H9 (cell line): ENCODE results near the gene UNC13C. TPM values are rescaled to one million over a fixed set of nuclear protein-coding genes. Genes with fewer than 3 reads are reported as not detected.

Experiments used
- DNase-seq: peaks from one replicate; pipeline ENCODE4 v3.0.0-alpha.2; 2017
- H2AFZ ChIP-seq: one replicate; pipeline ENCODE4 v1.6.1; 2013; ENCODE audit warnings: mild to moderate bottlenecking, low read length, control low read depth, moderate library complexity
- H2AK5ac ChIP-seq: 2 replicates; pipeline ENCODE4 v1.6.1; 2013; ENCODE audit warnings: low read length, control low read depth, mixed read lengths; ENCODE audit not compliant: insufficient read length
- H2BK120ac ChIP-seq: one replicate; pipeline ENCODE4 v1.6.1; 2013; ENCODE audit warnings: low read depth, mild to moderate bottlenecking, low read length, control low read depth, inconsistent platforms; ENCODE audit not compliant: poor library complexity, severe bottlenecking
- H2BK12ac ChIP-seq: 2 replicates; pipeline ENCODE4 v1.6.1; 2013; ENCODE audit warnings: low read length, control low read depth, mixed read lengths, low read depth; ENCODE audit not compliant: insufficient read length
- H2BK15ac ChIP-seq: 2 replicates; pipeline ENCODE4 v1.6.1; 2013; ENCODE audit warnings: low read depth, low read length, control low read depth
- H2BK20ac ChIP-seq: one replicate; pipeline ENCODE4 v1.6.1; 2013; ENCODE audit warnings: low read depth, mild to moderate bottlenecking, low read length, control low read depth, inconsistent platforms; ENCODE audit not compliant: poor library complexity, severe bottlenecking
- H2BK5ac ChIP-seq: 2 replicates; pipeline ENCODE4 v1.6.1; 2013; ENCODE audit warnings: low read length, control low read depth, mixed read lengths; ENCODE audit not compliant: insufficient read length
- H3K14ac ChIP-seq: 2 replicates; pipeline ENCODE4 v1.6.1; 2013; ENCODE audit warnings: low read length, control low read depth; ENCODE audit not compliant: insufficient read depth
- H3K18ac ChIP-seq: 2 replicates; pipeline ENCODE4 v1.6.1; 2013; ENCODE audit warnings: low read depth, mild to moderate bottlenecking, mixed read lengths, low read length, control low read depth; ENCODE audit not compliant: insufficient read length
- H3K23ac ChIP-seq: 2 replicates; pipeline ENCODE4 v1.6.1; 2013; ENCODE audit warnings: low read length, control low read depth, mixed read lengths, low read depth; ENCODE audit not compliant: insufficient read length
- H3K23me2 ChIP-seq: 2 replicates; pipeline ENCODE4 v1.6.1; 2013; ENCODE audit warnings: low read depth, mild to moderate bottlenecking, mixed read lengths, low read length, control low read depth; ENCODE audit not compliant: insufficient read length, poor library complexity, severe bottlenecking
- H3K27ac ChIP-seq: 2 replicates; pipeline ENCODE4 v1.5.1; 2013; ENCODE audit warnings: low read length, control low read depth, mixed read lengths, low read depth; ENCODE audit not compliant: insufficient read length
- H3K27me3 ChIP-seq: 2 replicates; pipeline ENCODE4 v1.6.1; 2013; ENCODE audit warnings: low read length, control low read depth, inconsistent platforms; ENCODE audit not compliant: insufficient read depth
- H3K4ac ChIP-seq: 2 replicates; pipeline ENCODE4 v1.6.1; 2013; ENCODE audit warnings: low read depth, mild to moderate bottlenecking, control low read depth, inconsistent platforms, low read length, moderate library complexity
- H3K4me1 ChIP-seq: 2 replicates; pipeline ENCODE4 v1.6.1; 2013; ENCODE audit warnings: low read length, control low read depth, inconsistent platforms; ENCODE audit not compliant: insufficient read depth
- H3K4me2 ChIP-seq: 2 replicates; pipeline ENCODE4 v1.6.1; 2013; ENCODE audit warnings: low read length, control low read depth, mixed read lengths; ENCODE audit not compliant: insufficient read length, insufficient read depth
- H3K56ac ChIP-seq: 2 replicates; pipeline ENCODE4 v1.6.1; 2013; ENCODE audit warnings: low read depth, mild to moderate bottlenecking, mixed read lengths, low read length, control low read depth; ENCODE audit not compliant: insufficient read length
- H3K79me1 ChIP-seq: 2 replicates; pipeline ENCODE4 v1.6.1; 2013; ENCODE audit warnings: low read depth, mild to moderate bottlenecking, moderate library complexity, low read length, control low read depth, inconsistent platforms; ENCODE audit not compliant: insufficient read depth, poor library complexity, severe bottlenecking
- H3K79me2 ChIP-seq: 2 replicates; pipeline ENCODE4 v1.6.1; 2013; ENCODE audit warnings: low read length, control low read depth, inconsistent platforms; ENCODE audit not compliant: insufficient read depth
- H3K9ac ChIP-seq: 2 replicates; pipeline ENCODE4 v1.6.1; 2013; ENCODE audit warnings: low read length, control low read depth, mixed read lengths; ENCODE audit not compliant: insufficient read length; ENCODE audit errors: extremely low read depth
- H3K9me3 ChIP-seq: one replicate; pipeline ENCODE4 v1.6.1; 2013; ENCODE audit warnings: low read depth, low read length, inconsistent platforms; ENCODE audit not compliant: control insufficient read depth
- H3T11ph ChIP-seq: one replicate; pipeline ENCODE4 v1.6.1; 2013; ENCODE audit warnings: mild to moderate bottlenecking, low read length, control low read depth, inconsistent platforms
- H4K20me1 ChIP-seq: one replicate; pipeline ENCODE4 v1.6.1; 2013; ENCODE audit not compliant: control insufficient read depth, insufficient read length, insufficient read depth
- H4K5ac ChIP-seq: 2 replicates; pipeline ENCODE4 v1.6.1; 2013; ENCODE audit warnings: low read depth, mild to moderate bottlenecking, mixed read lengths, low read length, control low read depth; ENCODE audit not compliant: insufficient read length
- H4K8ac ChIP-seq: replicated peaks from 2 replicates; pipeline ENCODE4 v1.6.1; 2013; ENCODE audit warnings: low read length, control low read depth, mixed read lengths, low read depth; ENCODE audit not compliant: insufficient read length
- H4K91ac ChIP-seq: 2 replicates; pipeline ENCODE4 v1.6.1; 2013; ENCODE audit warnings: low read depth, mild to moderate bottlenecking, moderate library complexity, mixed read lengths, low read length, control low read depth; ENCODE audit not compliant: insufficient read length
- H3K27ac Mint-ChIP-seq, 3 experiments: 2 replicates in 2 of 3; 3 replicates in 1 of 3; pipeline ENCODE4 v1.8.0; 2020 to 2021; ENCODE audit warnings: mixed read lengths in 3 of 3, mild to moderate bottlenecking in 1 of 3, moderate library complexity in 1 of 3
- H3K27me3 Mint-ChIP-seq: 2 replicates; pipeline ENCODE4 v1.8.0; 2021; ENCODE audit warnings: low read depth, mild to moderate bottlenecking, moderate library complexity, mixed read lengths
- H3K36me3 Mint-ChIP-seq, 3 experiments: 2 replicates in 2 of 3; 3 replicates in 1 of 3; pipeline ENCODE4 v1.8.0; 2020 to 2021; ENCODE audit warnings: low read depth in 3 of 3, mixed read lengths in 3 of 3; ENCODE audit not compliant: insufficient read depth in 1 of 3
- H3K4me1 Mint-ChIP-seq, 2 experiments: 2 replicates each; pipeline ENCODE4 v1.8.0; 2020; ENCODE audit warnings: mixed read lengths in 2 of 2
- H3K4me3 Mint-ChIP-seq, 2 experiments: 2 replicates in 1 of 2; 3 replicates in 1 of 2; pipeline ENCODE4 v1.8.0; 2020 to 2021; ENCODE audit warnings: mild to moderate bottlenecking in 2 of 2, mixed read lengths in 2 of 2, moderate library complexity in 1 of 2
- H3K9me3 Mint-ChIP-seq, 2 experiments: 2 replicates in 1 of 2; 3 replicates in 1 of 2; pipeline ENCODE4 v1.8.0; 2020; ENCODE audit warnings: mild to moderate bottlenecking in 2 of 2, mixed read lengths in 2 of 2, moderate library complexity in 1 of 2
- CTCF ChIP-seq: fragments of 200-600 bp; sonication (generic); conservative IDR thresholded peaks from 3 replicates; pipeline ENCODE4 v1.8.0; 2021; ENCODE audit warnings: antibody characterized with exemption, mild to moderate bottlenecking
- WGBS: extraction: QIAGEN DNeasy Blood & Tissue Kit; methylation state at CpG from one replicate; pipeline ENCODE4 v1.1.7; 2013; ENCODE audit warnings: missing lambda C conversion rate, low lambda C conversion rate, mixed read lengths; ENCODE audit not compliant: insufficient read length; ENCODE audit errors: extremely low coverage; 5-methylcytosine and 5-hydroxymethylcytosine counted together
- total RNA-seq: library from RNA; stranded (reverse); gene quantifications from 2 replicates; pipeline ENCODE4 v1.2.1, GENCODE V29; 2021

Gene UNC13C
- total RNA-seq, 1 experiment from 2014 or later: 0.02 TPM

DNA sequence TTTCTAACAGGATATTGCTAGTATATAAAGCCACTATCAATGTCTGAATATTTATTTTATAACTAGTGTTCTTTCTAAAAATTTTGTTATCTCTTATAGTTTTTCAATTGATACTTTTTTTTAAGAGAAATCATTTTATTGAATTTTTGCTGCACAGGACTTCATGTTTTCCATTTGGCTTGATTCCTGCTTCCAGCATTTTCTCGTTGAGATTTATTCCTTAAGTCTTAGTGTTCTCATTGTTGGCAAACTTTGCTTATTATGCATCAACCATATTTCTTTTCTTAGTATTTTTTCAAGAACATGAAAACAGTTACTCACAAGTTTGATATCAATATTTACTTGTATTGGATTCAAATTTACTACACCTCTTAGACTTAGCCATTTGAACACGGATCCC, 113.4 kb downstream of the UNC13C start:
- DNase-seq: no peak
- H4K8ac ChIP-seq: no peak overlapping the region
- H3K4ac ChIP-seq: no peak overlapping the region
- no peak overlapping the region for H3K14ac ChIP-seq
- TF ChIP-seq CTCF: no peak
- no peak overlapping the region for H3T11ph ChIP-seq
- no peak overlapping the region for H3K27ac ChIP-seq
- no peak overlapping the region for H2BK5ac ChIP-seq
- H3K27me3 ChIP-seq: no peaks in the 10 kb centered on the region
- H3K4me3 Mint-ChIP-seq: no peak overlapping the region
- no peaks in the 10 kb centered on the region for H3K79me2 ChIP-seq
- H4K5ac ChIP-seq: no peak overlapping the region
- no peak overlapping the region for H2BK12ac ChIP-seq
- H3K27me3 Mint-ChIP-seq: peaks cover 2% of the 10 kb centered on the region
- H2BK15ac ChIP-seq: no peak overlapping the region
- no peak overlapping the region for H2AFZ ChIP-seq
- H2BK120ac ChIP-seq: no peak overlapping the region
- H2AK5ac ChIP-seq: no peak overlapping the region
- no peaks in the 10 kb centered on the region for H4K20me1 ChIP-seq
- H3K27ac Mint-ChIP-seq: no peak overlapping the region
- H3K9ac ChIP-seq: no peak overlapping the region
- no peaks in the 10 kb centered on the region for H3K4me1 ChIP-seq
- no peaks in the 10 kb centered on the region for H3K79me1 ChIP-seq
- H2BK20ac ChIP-seq: no peak overlapping the region
- no peak overlapping the region for H3K4me2 ChIP-seq
- no CpG with 5 or more reads among the region's 2 CpGs for WGBS
- H4K91ac ChIP-seq: no peak overlapping the region
- H3K56ac ChIP-seq: no peak overlapping the region
- H3K18ac ChIP-seq: no peak overlapping the region
- no peaks in the 10 kb centered on the region for H3K9me3 Mint-ChIP-seq
- no peaks in the 10 kb centered on the region for H3K36me3 Mint-ChIP-seq
- no peaks in the 10 kb centered on the region for H3K9me3 ChIP-seq
- H3K23me2 ChIP-seq: no peaks in the 10 kb centered on the region
- no peak overlapping the region for H3K23ac ChIP-seq
- no peaks in the 10 kb centered on the region for H3K4me1 Mint-ChIP-seq
